NCI-H1436 treated with DMSO at 0.1 percent for 48 hours (cell line): ENCODE data around the gene RNF223.

Source experiments
- DNase-seq: peaks from one replicate; lab custom pipeline; 2025; lab: John Stamatoyannopoulos, UW

RNF223 gene

GRCh38 chr1:1026599-1027413 lies 47.3 kb downstream of the RNF223 start:
- DNase-seq: no peak

- no peak for DNase-seq
These were observed 48.4 kb downstream of the RNF223 start for GRCh38 chr1:1025730-1026129.

- no peak for DNase-seq
These were observed 49.1 kb downstream of the RNF223 start for GRCh38 chr1:1024771-1025699.

GRCh38 chr1:1024149-1024770 lies 49.8 kb downstream of the RNF223 start:
- no peak for DNase-seq

- DNase-seq: no peak
These were observed 50.4 kb downstream of the RNF223 start for GRCh38 chr1:1023700-1024099.

GRCh38 chr1:1022302-1023009 lies 51.6 kb downstream of the RNF223 start:
- no peak for DNase-seq

GRCh38 chr1:1021920-1022259 lies 52.2 kb downstream of the RNF223 start:
- DNase-seq: no peak

- no peak for DNase-seq
These were observed 52.8 kb downstream of the RNF223 start for GRCh38 chr1:1021010-1021919.
